GM19468 (cell line): ENCODE measurements around the gene STARD3.
"Not testable (repeated sequence)": the region's sequence is repeated elsewhere in the genome, so short reads cannot be mapped to it uniquely, and the experiment has no call there.

Experiments used
- ATAC-seq: cut with Tn5 transposase; IDR thresholded peaks from one replicate; pipeline ENCODE4 v1.9.1; 2021; ENCODE audit warnings: mild to moderate bottlenecking, moderate library complexity, moderate number of reproducible peaks; ENCODE audit not compliant: unreplicated experiment; ENCODE audit errors: extremely low read depth

Gene STARD3

GRCh38 chr17:39687101-39687545, 50.2 kb downstream of the STARD3 start:
- no peak for ATAC-seq

GRCh38 chr17:39687546-39688474, 50.9 kb downstream of the STARD3 start, which contains the start of gene PGAP3:
TSS of gene PGAP3 (minus strand) at chr17:39688057. CDS start at chr17:39688014, 43 bp downstream.
- peak; percentile 65 for ATAC-seq

- no peak for ATAC-seq
These were observed 51.5 kb downstream of the STARD3 start for GRCh38 chr17:39688475-39688835.

- no peak for ATAC-seq
These were observed 52.0 kb downstream of the STARD3 start for GRCh38 chr17:39688945-39689344.

GRCh38 chr17:39694593-39694992, 57.6 kb downstream of the STARD3 start:
- ATAC-seq = no peak

- ATAC-seq = no peak
These were observed 58.1 kb downstream of the STARD3 start for GRCh38 chr17:39695089-39695474.

- no peak for ATAC-seq
These were observed 59.8 kb downstream of the STARD3 start for GRCh38 chr17:39696731-39697130.

GRCh38 chr17:39697961-39698360, 61.0 kb downstream of the STARD3 start:
- no peak for ATAC-seq

- not testable (repeated sequence) for ATAC-seq
These were observed 62.3 kb downstream of the STARD3 start for GRCh38 chr17:39699157-39699817.

GRCh38 chr17:39699818-39700147, 62.8 kb downstream of the STARD3 start, which contains the start of gene ERBB2:
TSS of gene ERBB2 (plus strand) at chr17:39700064. CDS start at chr17:39700239, 175 bp downstream.
- no peak for ATAC-seq

- ATAC-seq = no peak
These were observed 63.4 kb downstream of the STARD3 start for GRCh38 chr17:39700148-39700987.

GRCh38 chr17:39701012-39701783, 64.3 kb downstream of the STARD3 start:
- no peak for ATAC-seq

- ATAC-seq = no peak
These were observed 65.0 kb downstream of the STARD3 start for GRCh38 chr17:39701784-39702422.

GRCh38 chr17:39702901-39703893, 66.3 kb downstream of the STARD3 start:
- ATAC-seq = no peak

- no peak for ATAC-seq
These were observed 67.0 kb downstream of the STARD3 start for GRCh38 chr17:39703913-39704312.

- no peak for ATAC-seq
These were observed 68.0 kb downstream of the STARD3 start for GRCh38 chr17:39704821-39705551.

GRCh38 chr17:39705786-39706348, 68.9 kb downstream of the STARD3 start:
- ATAC-seq = no peak
